ENCODE data around the gene FNTB.

DNA sequence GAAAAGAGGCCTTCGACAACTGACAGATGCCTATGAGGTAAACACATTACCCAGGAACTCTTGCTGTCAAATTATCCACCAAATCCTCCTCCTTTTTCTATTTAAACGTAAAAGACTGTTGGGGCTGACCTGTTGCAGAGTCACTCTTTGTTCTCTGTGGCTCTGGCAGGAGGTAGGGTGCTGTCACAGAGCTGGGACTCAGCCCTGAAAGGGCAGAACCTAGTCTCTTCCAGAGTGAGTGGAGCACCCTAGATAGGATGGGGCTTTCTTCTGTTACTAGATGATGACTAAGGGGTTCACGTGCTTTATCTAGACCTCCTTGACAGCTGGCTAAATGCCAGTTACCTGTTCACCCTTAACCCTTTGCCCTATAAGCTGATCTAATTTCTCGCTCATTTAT, 25.7 kb downstream of the FNTB start:
- TF ChIP-seq CTCF (IDR thresholded peaks at IDR 0.05; ENCODE audit: borderline replicate concordance, extremely low read depth, low read length, poor library complexity, severe bottlenecking) = no peak
- TF ChIP-seq EZH2 (IDR thresholded peaks at IDR 0.05; ENCODE audit: borderline replicate concordance, low read depth, low read length, severe bottlenecking) = no peak

All from DND-41 (cell line).